B cell (primary cell): ENCODE data around the gene DDA1.

Source experiments
- CTCF ChIP-seq: fragments of 200-600 bp; IDR thresholded peaks from one replicate; pipeline ENCODE4 v1.8.0; 2022; ENCODE audit warnings: antibody characterized with exemption, mild to moderate bottlenecking
- EZH2 ChIP-seq: IDR thresholded peaks from 2 replicates; pipeline ENCODE4 v1.6.1; 2012; ENCODE audit warnings: borderline replicate concordance, low read depth, mild to moderate bottlenecking, moderate library complexity, low read length; ENCODE audit not compliant: insufficient read depth, poor library complexity, severe bottlenecking

GRCh38 chr19:17337675-17338432, 28.5 kb downstream of the DDA1 start:
- no peak for TF ChIP-seq CTCF
- no peak for TF ChIP-seq EZH2
